IMR-90 (cell line): Measurements from ENCODE around the gene AFAP1L2. TPM values are rescaled to one million over a fixed set of nuclear protein-coding genes. Genes with fewer than 3 reads are reported as not detected.

Experiments
- ATAC-seq: fragments of 200-7000 bp; cut with Tn5 transposase; 2 replicates; pipeline ENCODE4 v1.9.1; 2020; ENCODE audit warnings: low read depth, mild to moderate bottlenecking, moderate library complexity
- BruUV-seq: library from RNA; stranded (reverse); fragments of 400-500 nt; replicated peaks from 2 replicates; lab custom pipeline; 2021; lab: Mats Ljungman, UMichigan
- CTCF ChIA-PET: fragments of 300-600 bp; formaldehyde crosslinking; extraction: SDS; loops from one replicate; lab custom pipeline; 2021; ENCODE audit warnings: antibody characterized with exemption; lab: Yijun Ruan, JAX
- POLR2A ChIA-PET: fragments of 300-600 bp; sonication (Branson Sonifier 250); formaldehyde crosslinking; loops from one replicate; lab custom pipeline; 2022; ENCODE audit warnings: antibody characterized with exemption; ENCODE audit not compliant: unreplicated experiment; lab: Charles Lee
- DNase-seq: peaks from one replicate; pipeline ENCODE4 v3.0.0; 2013
- H2AFZ ChIP-seq: replicated peaks from 2 replicates; pipeline ENCODE3; 2013; ENCODE audit warnings: low read length, mild to moderate bottlenecking; ENCODE audit not compliant: poor library complexity
- H2AK5ac ChIP-seq: 2 replicates; pipeline ENCODE4 v1.6.1; 2013; ENCODE audit warnings: low read depth, low read length, inconsistent platforms
- H2AK9ac ChIP-seq: replicated peaks from 2 replicates; pipeline ENCODE3; 2013; ENCODE audit warnings: mild to moderate bottlenecking, low read depth, low read length, moderate library complexity; ENCODE audit not compliant: poor library complexity
- H2BK120ac ChIP-seq: 2 replicates; pipeline ENCODE4 v1.6.1; 2013; ENCODE audit warnings: low read depth, low read length, inconsistent platforms
- H2BK15ac ChIP-seq: 3 replicates; pipeline ENCODE4 v1.6.1; 2013; ENCODE audit warnings: low read depth, low read length, inconsistent platforms
- H2BK20ac ChIP-seq: 2 replicates; pipeline ENCODE4 v1.6.1; 2013; ENCODE audit warnings: low read depth, mild to moderate bottlenecking, inconsistent platforms, low read length, moderate library complexity
- H2BK5ac ChIP-seq: 2 replicates; pipeline ENCODE4 v1.6.1; 2013; ENCODE audit warnings: mild to moderate bottlenecking, low read depth, low read length, inconsistent platforms; ENCODE audit not compliant: poor library complexity, severe bottlenecking
- H3K14ac ChIP-seq: replicated peaks from 2 replicates; pipeline ENCODE4 v1.6.1; 2013; ENCODE audit warnings: low read depth, low read length, inconsistent platforms
- H3K18ac ChIP-seq: 2 replicates; pipeline ENCODE4 v1.6.1; 2013; ENCODE audit warnings: low read depth, low read length, control low read depth
- H3K23ac ChIP-seq: 2 replicates; pipeline ENCODE4 v1.6.1; 2013; ENCODE audit warnings: low read depth, low read length, inconsistent platforms
- H3K27ac ChIP-seq: 2 replicates; pipeline ENCODE4 v1.5.1; 2013; ENCODE audit warnings: mild to moderate bottlenecking, control low read depth, low read length; ENCODE audit not compliant: insufficient read depth
- H3K27me3 ChIP-seq: 2 replicates; pipeline ENCODE4 v1.6.1; 2013; ENCODE audit warnings: low read length; ENCODE audit not compliant: control insufficient read depth, insufficient read depth
- H3K36me3 ChIP-seq: 2 replicates; pipeline ENCODE4 v1.6.1; 2013; ENCODE audit warnings: low read length, mixed read lengths; ENCODE audit not compliant: control insufficient read depth, insufficient read depth
- H3K4ac ChIP-seq: 2 replicates; pipeline ENCODE4 v1.6.1; 2013; ENCODE audit warnings: low read depth, low read length, inconsistent platforms
- H3K4me1 ChIP-seq: 2 replicates; pipeline ENCODE4 v1.6.1; 2013; ENCODE audit warnings: low read length, mixed read lengths; ENCODE audit not compliant: control insufficient read depth, insufficient read depth
- H3K4me2 ChIP-seq: 2 replicates; pipeline ENCODE4 v1.6.1; 2013; ENCODE audit warnings: low read depth, mild to moderate bottlenecking, control low read depth, low read length, moderate library complexity
- H3K4me3 ChIP-seq: 2 replicates; pipeline ENCODE4 v1.5.1; 2013; ENCODE audit warnings: low read depth, mild to moderate bottlenecking, control low read depth, low read length, moderate library complexity; ENCODE audit not compliant: insufficient read depth
- H3K56ac ChIP-seq: 2 replicates; pipeline ENCODE4 v1.6.1; 2013; ENCODE audit warnings: low read length, inconsistent platforms; ENCODE audit not compliant: insufficient read depth; ENCODE audit errors: extremely low read depth
- H3K79me1 ChIP-seq, 2 experiments: 2 replicates each; pipeline ENCODE4 v1.6.1; 2013; ENCODE audit warnings: low read length in 2 of 2, inconsistent platforms in 1 of 2, low read depth in 1 of 2
- H3K9ac ChIP-seq: 2 replicates; pipeline ENCODE4 v1.6.1; 2013; ENCODE audit warnings: low read depth, low read length, control low read depth
- H3K9me1 ChIP-seq: 2 replicates; pipeline ENCODE4 v1.6.1; 2013; ENCODE audit warnings: low read length, inconsistent platforms; ENCODE audit not compliant: insufficient read depth
- H3K9me3 ChIP-seq: 2 replicates; pipeline ENCODE4 v1.6.1; 2013; ENCODE audit warnings: low read length; ENCODE audit not compliant: control insufficient read depth, insufficient read depth
- H4K20me1 ChIP-seq: 2 replicates; pipeline ENCODE4 v1.6.1; 2013; ENCODE audit warnings: low read length, inconsistent platforms; ENCODE audit not compliant: insufficient read depth
- H4K5ac ChIP-seq: 2 replicates; pipeline ENCODE4 v1.6.1; 2013; ENCODE audit warnings: mild to moderate bottlenecking, low read depth, low read length, control low read depth
- H4K8ac ChIP-seq, 2 experiments: 2 replicates each; pipeline ENCODE4 v1.6.1; 2013; ENCODE audit warnings: low read depth in 2 of 2, low read length in 2 of 2, control low read depth in 1 of 2, inconsistent platforms in 1 of 2
- H4K91ac ChIP-seq: 2 replicates; pipeline ENCODE4 v1.6.1; 2013; ENCODE audit warnings: low read depth, low read length, inconsistent platforms; ENCODE audit not compliant: insufficient read depth
- BHLHE40 ChIP-seq: fragments of 150-350 bp; IDR thresholded peaks from 2 replicates; pipeline ENCODE4 v1.6.1; 2016; ENCODE audit warnings: mild to moderate bottlenecking, low read depth, low read length
- CEBPB ChIP-seq: IDR thresholded peaks from 2 replicates; pipeline ENCODE4 v1.6.1; 2012; ENCODE audit warnings: low read depth, low read length, improper control_type of control experiment
- CHD1 ChIP-seq: IDR thresholded peaks from 2 replicates; pipeline ENCODE4 v1.6.1; 2012; ENCODE audit warnings: low read depth, low read length, improper control_type of control experiment
- CTCF ChIP-seq: conservative IDR thresholded peaks from 2 replicates; pipeline ENCODE4 v1.5.1; 2012; ENCODE audit warnings: mild to moderate bottlenecking, low read depth, low read length, improper control_type of control experiment
- ELK1 ChIP-seq: fragments of 150-350 bp; IDR thresholded peaks from 2 replicates; pipeline ENCODE4 v1.6.1; 2016; ENCODE audit warnings: low read depth, mild to moderate bottlenecking, low read length, moderate library complexity, borderline replicate concordance
- FOS ChIP-seq: fragments of 150-350 bp; IDR thresholded peaks from 2 replicates; pipeline ENCODE4 v1.6.1; 2016; ENCODE audit warnings: low read depth, low read length
- MAFK ChIP-seq: IDR thresholded peaks from 2 replicates; pipeline ENCODE4 v1.6.1; 2012; ENCODE audit warnings: low read depth, low read length, improper control_type of control experiment
- MAZ ChIP-seq: IDR thresholded peaks from 2 replicates; pipeline ENCODE4 v1.6.1; 2012; ENCODE audit warnings: low read depth, mild to moderate bottlenecking, low read length, improper control_type of control experiment, moderate library complexity, borderline replicate concordance
- MXI1 ChIP-seq: IDR thresholded peaks from 2 replicates; pipeline ENCODE4 v1.6.1; 2012; ENCODE audit warnings: low read depth, mild to moderate bottlenecking, low read length, moderate library complexity, borderline replicate concordance
- NFE2L2 ChIP-seq: fragments of 150-350 bp; IDR thresholded peaks from 2 replicates; pipeline ENCODE4 v1.6.1; 2016; ENCODE audit warnings: low read depth, mild to moderate bottlenecking, low read length
- POLR2A ChIP-seq: IDR thresholded peaks from 2 replicates; pipeline ENCODE4 v1.6.1; 2012; ENCODE audit warnings: mild to moderate bottlenecking, low read depth, low read length
- RAD21 ChIP-seq: IDR thresholded peaks from 2 replicates; pipeline ENCODE4 v1.6.1; 2012; ENCODE audit warnings: low read length, improper control_type of control experiment
- RCOR1 ChIP-seq: IDR thresholded peaks from 2 replicates; pipeline ENCODE4 v1.6.1; 2012; ENCODE audit warnings: mild to moderate bottlenecking, low read length, improper control_type of control experiment; ENCODE audit not compliant: insufficient replicate concordance
- SMC3 ChIP-seq: fragments of 150-350 bp; IDR thresholded peaks from 2 replicates; pipeline ENCODE4 v1.6.1; 2016; ENCODE audit warnings: low read depth, mild to moderate bottlenecking, antibody characterized with exemption, low read length, moderate library complexity
- USF2 ChIP-seq: fragments of 150-350 bp; IDR thresholded peaks from 2 replicates; pipeline ENCODE4 v1.6.1; 2017; ENCODE audit warnings: mild to moderate bottlenecking, antibody characterized with exemption, low read length, low read depth
- WGBS, 2 experiments: methylation state at CpG; one replicate each; pipeline versions ENCODE4 v1.1.5 to v1.1.7; 2013; ENCODE audit warnings: missing lambda C conversion rate in 2 of 2; ENCODE audit not compliant: insufficient read length in 1 of 2; ENCODE audit errors: extremely low coverage in 2 of 2; 5-methylcytosine and 5-hydroxymethylcytosine counted together
- dilution Hi-C: fragments of 300-500 bp; cut with HindIII; formaldehyde crosslinking; loops from one replicate; pipeline ENCODE4 v1.14.3; 2018; ENCODE audit warnings: low sequenced_read_pairs; ENCODE audit not compliant: unreplicated experiment
- in situ Hi-C: fragments of 300-500 bp; cut with MboI; formaldehyde crosslinking; loops from 3 replicates; pipeline ENCODE4 v1.14.3; 2019; ENCODE audit warnings: low sequenced_read_pairs, inconsistent platforms, mixed read lengths
- intact Hi-C: fragments of 100-400 bp; cut with micrococcal nuclease; formaldehyde crosslinking; loops from 2 replicates; pipeline ENCODE4 v1.10.0; 2022
- polyA plus RNA-seq, 3 experiments: library from polyadenylated mRNA; depleted of rRNA; stranded (reverse); fragments of >200 nt; gene quantifications; 2 replicates each; pipeline ENCODE4 v1.2.3, GENCODE V29; 2012; ENCODE audit warnings: low replicate concordance in 1 of 3
- total RNA-seq: library from RNA; depleted of rRNA; stranded (reverse); fragments of >200 nt; gene quantifications from 2 replicates; pipeline ENCODE4 v1.2.3, GENCODE V29; 2012

The AFAP1L2 gene
- total and polyA plus RNA-seq, 2 of the 4 experiments (the other 2 are of a cell fraction) = under 0.01 to 0.10 TPM

- intact Hi-C loops = no loop called here
- no peaks in the 10 kb centered on the region for H3K9me1 ChIP-seq
- no peak for TF ChIP-seq CEBPB
- TF ChIP-seq SMC3 = no peak
- TF ChIP-seq POLR2A = no peak
- no peak for TF ChIP-seq MXI1
- no peak for TF ChIP-seq ELK1
- no peak for TF ChIP-seq MAZ
- TF ChIP-seq RAD21 = no peak
- no peak for TF ChIP-seq USF2
- TF ChIP-seq CTCF = no peak
- TF ChIP-seq MAFK = no peak
- TF ChIP-seq CHD1 = no peak
- no peak for TF ChIP-seq FOS
- TF ChIP-seq RCOR1 = no peak
- no peak for TF ChIP-seq NFE2L2
- no peak for TF ChIP-seq BHLHE40
Measured at GRCh38 chr10:114346176-114347031, 57.9 kb downstream of the AFAP1L2 start.

More at GRCh38 chr10:114346176-114347031, 57.9 kb downstream of the AFAP1L2 start:
- Histone ChIP-seq H3K14ac (no peak overlapping the region), H3K56ac (no peak overlapping the region), H4K91ac (no peak overlapping the region), H2BK5ac (no peak overlapping the region), H4K8ac (no peak overlapping the region), H4K5ac (no peak overlapping the region), H3K18ac (no peak overlapping the region), H3K9ac (no peak overlapping the region), H3K9me3 (no peaks in the 10 kb centered on the region), H2AFZ (no peak overlapping the region), H3K4me3 (no peak overlapping the region), H2AK5ac (no peak overlapping the region), H3K23ac (no peak overlapping the region), H2BK20ac (no peak overlapping the region), H3K27ac (no peak overlapping the region), H3K27me3 (peaks cover 11% of the 10 kb centered on the region), H3K4me2 (no peak overlapping the region), H3K4ac (no peak overlapping the region), H2BK15ac (no peak overlapping the region), H2AK9ac (no peak overlapping the region), H4K20me1 (no peaks in the 10 kb centered on the region), H3K79me1 (no peaks in the 10 kb centered on the region), H3K4me1 (peaks cover 5% of the 10 kb centered on the region; the same call in 1 of the 2 replicates), H2BK120ac (no peak overlapping the region), H3K36me3 (no peaks in the 10 kb centered on the region)
- in situ Hi-C loops = no loop called here
- POLR2A ChIA-PET = no interaction called here
- CTCF ChIA-PET = interaction anchor here (0.6 kb wide), 1 partner anchor 43 kb away, joined by 3 read pairs; no protein-coding TSS in a partner anchor
- no TSS peak for BruUV-seq
- dilution Hi-C loops = no loop called here
- ATAC-seq = no peak
- 81% methylated on average over 8 of the region's 19 CpGs; no CpG with 5 or more reads in 1 of the 2 experiments for WGBS, 2 experiments
- no peak for DNase-seq
